Ascending aorta (tissue), 2 donors: ENCODE measurements around the gene PUM1. TPM values are rescaled to one million over a fixed set of nuclear protein-coding genes. Genes with fewer than 3 reads are reported as not detected.

Experiments used
- DNase-seq, 2 donors: peaks; one replicate each; pipeline ENCODE4 v3.0.0-alpha.2; 2019; ENCODE audit warnings: low spot score in 2 of 2
- H3K27ac ChIP-seq, 2 donors: fragments of 200-600 bp; sonication (generic); one replicate each; pipeline ENCODE4 v1.5.1; 2016 to 2017; ENCODE audit warnings: mild to moderate bottlenecking in 1 of 2
- H3K27me3 ChIP-seq: fragments of 200-600 bp; sonication (generic); one replicate; pipeline ENCODE4 v1.5.1; 2017
- H3K36me3 ChIP-seq, 2 donors: fragments of 200-600 bp; sonication (generic); one replicate each; pipeline ENCODE4 v1.5.1; 2016
- H3K4me1 ChIP-seq, 2 donors: fragments of 200-600 bp; sonication (generic); one replicate each; pipeline ENCODE4 v1.5.1; 2016 to 2017; ENCODE audit warnings: mild to moderate bottlenecking in 1 of 2
- H3K4me3 ChIP-seq, 2 donors: fragments of 200-600 bp; sonication (generic); one replicate each; pipeline ENCODE4 v1.5.1; 2016 to 2017; ENCODE audit warnings: mild to moderate bottlenecking in 1 of 2
- H3K9me3 ChIP-seq, 2 donors: fragments of 200-600 bp; sonication (generic); one replicate each; pipeline ENCODE4 v1.5.1; 2016
- CTCF ChIP-seq, 3 experiments: fragments of 200-600 bp in 2 of 3; fragments of 450-650 bp in 1 of 3; sonication (generic) in 2 of 3; IDR thresholded peaks; one replicate each; pipeline ENCODE4 v1.5.1; 2016 to 2019; ENCODE audit warnings: antibody characterized with exemption in 3 of 3, mild to moderate bottlenecking in 1 of 3, moderate library complexity in 1 of 3
- intact Hi-C: fragments of 100-400 bp; cut with DNase I; formaldehyde crosslinking; loops from one replicate; pipeline ENCODE4 v1.15.1; 2023
- total RNA-seq: library from RNA; depleted of rRNA; stranded (reverse); fragments of >200 nt; gene quantifications from one replicate; pipeline ENCODE4 v1.1.0, GENCODE V29; 2016

The PUM1 gene
- total RNA-seq, 1 donor from 2014 or later, result 52.3 TPM

- Histone ChIP-seq H3K4me3 (no peak overlapping the region), H3K9me3 (no peaks in the 10 kb centered on the region), H3K4me1 (peaks cover 6 to 14% of the 10 kb centered on the region in 2 donors), H3K27ac (no peak overlapping the region), H3K27me3 (no peaks in the 10 kb centered on the region), H3K36me3 (no peaks in the 10 kb centered on the region)
- intact Hi-C loops, result loop anchor here (1.0 to 5.0 kb wide), 4 partner anchors 34 to 129 kb away; no protein-coding TSS in a partner anchor
- DNase-seq, result peak; percentile 55 to 92
- TF ChIP-seq CTCF (IDR thresholded peaks at IDR 0.05), result peak; percentile 85 to 89 (median 88)
Measured at GRCh38 chr1:30911059-30911954, 154.2 kb downstream of the PUM1 start.

GRCh38 chr1:30909365-30910068 is 156.0 kb downstream of the PUM1 start:
- intact Hi-C loops, result loop anchor here (1.0 to 5.0 kb wide), 2 partner anchors 32 to 190 kb away; no protein-coding TSS in a partner anchor
- Histone ChIP-seq H3K36me3 (no peaks in the 10 kb centered on the region), H3K27me3 (no peaks in the 10 kb centered on the region), H3K4me1 (peaks cover 6 to 14% of the 10 kb centered on the region in 2 donors), H3K27ac (peak overlapping the region; percentile 20 to 48), H3K4me3 (peak overlapping the region in 1 of 2 donors; percentile 63), H3K9me3 (no peaks in the 10 kb centered on the region)
- peak in 1 of 2 donors; percentile 67 for DNase-seq
- TF ChIP-seq CTCF (IDR thresholded peaks at IDR 0.05), result no peak

- intact Hi-C loops, result no loop called here
- peak in 1 of 2 donors; percentile 71 for DNase-seq
Measured at GRCh38 chr1:30908696-30909364, 156.7 kb downstream of the PUM1 start, which contains the start of gene SDC3. Gene SDC3, minus strand, starts transcription at chr1:30908758. Its CDS starts 172 bp downstream, at chr1:30908586.

GRCh38 chr1:30908316-30908695 is 157.2 kb downstream of the PUM1 start:
- no peak for DNase-seq
- no peaks in the 10 kb centered on the region for H3K27me3 ChIP-seq
- no peaks in the 10 kb centered on the region for H3K36me3 ChIP-seq
- no peak for TF ChIP-seq CTCF (IDR thresholded peaks at IDR 0.05)
- intact Hi-C loops, result no loop called here
- H3K4me3 ChIP-seq, result peak overlapping the region; percentile 58 to 89
- H3K4me1 ChIP-seq, result peaks cover 8 to 18% of the 10 kb centered on the region in 2 donors
- H3K27ac ChIP-seq, result peak overlapping the region; percentile 78 to 93
- H3K9me3 ChIP-seq, result no peaks in the 10 kb centered on the region

More at GRCh38 chr1:30908696-30909364, 156.7 kb downstream of the PUM1 start, which contains the start of gene SDC3:
- no peaks in the 10 kb centered on the region for H3K9me3 ChIP-seq
- TF ChIP-seq CTCF (IDR thresholded peaks at IDR 0.05), result no peak
- H3K27ac ChIP-seq, result peak within 1 kb of the TSS; percentile 78 to 93
- H3K4me3 ChIP-seq, result peak within 1 kb of the TSS; percentile 58 to 89
- no peaks in the 10 kb centered on the region for H3K36me3 ChIP-seq
- H3K27me3 ChIP-seq, result no peaks in the 10 kb centered on the region
- peaks cover 6 to 14% of the 10 kb centered on the region in 2 donors for H3K4me1 ChIP-seq
